ENCODE data around the gene PDE8A.

PDE8A gene

GRCh38 chr15:84955089-84955848, 26.4 kb upstream of the PDE8A start:
- H2AK5ac ChIP-seq (ENCODE audit: low read length), result no peak overlapping the region
- no peaks in the 10 kb centered on the region for H3K36me3 ChIP-seq (ENCODE audit: control insufficient read depth, insufficient read depth, low read length)
- DNase-seq, result peak; percentile 83
- no peak overlapping the region for H3K4me3 ChIP-seq (ENCODE audit: low read length)
- no peak overlapping the region for H3K9ac ChIP-seq (ENCODE audit: low read length)
- peak overlapping the region; percentile 63 for H3K56ac ChIP-seq (ENCODE audit: low read length)
- H2BK120ac ChIP-seq (ENCODE audit: low read depth, low read length), result no peak overlapping the region
- H3K79me1 ChIP-seq (ENCODE audit: low read length), result no peaks in the 10 kb centered on the region
- no peak overlapping the region for H3K27ac ChIP-seq (ENCODE audit: low read depth, low read length)
- H3K18ac ChIP-seq (ENCODE audit: low read length), result no peak overlapping the region
- H2BK5ac ChIP-seq (ENCODE audit: low read length), result no peak overlapping the region
- no peak overlapping the region for H3K23ac ChIP-seq (ENCODE audit: low read length)
- WGBS (ENCODE audit: extremely low coverage, insufficient coverage, low lambda C conversion rate), result no CpG with 5 or more reads among the region's 15 CpGs
- no peak overlapping the region for H4K5ac ChIP-seq (ENCODE audit: low read length)
- no peaks in the 10 kb centered on the region for H3K27me3 ChIP-seq (ENCODE audit: insufficient read depth, low read length, poor library complexity)
- H3K4me1 ChIP-seq (ENCODE audit: control insufficient read depth, low read depth, low read length), result no peaks in the 10 kb centered on the region
- no peak overlapping the region for H2BK15ac ChIP-seq (replicated peaks; ENCODE audit: low read depth)
- no peaks in the 10 kb centered on the region for H3K79me2 ChIP-seq (ENCODE audit: control insufficient read depth, insufficient read depth, low read length)
- H3K4ac ChIP-seq (ENCODE audit: low read depth, low read length), result peak overlapping the region; percentile 2
- peak overlapping the region; percentile 3 for H3K4me2 ChIP-seq (ENCODE audit: low read length)
- H4K8ac ChIP-seq (ENCODE audit: low read depth, low read length), result no peak overlapping the region

GRCh38 chr15:84956199-84956598, 25.5 kb upstream of the PDE8A start:
- WGBS (ENCODE audit: extremely low coverage, insufficient coverage, low lambda C conversion rate), result no CpG with 5 or more reads among the region's 2 CpGs
- Histone ChIP-seq H3K4ac (ENCODE audit: low read depth, low read length) (no peak overlapping the region), H4K8ac (ENCODE audit: low read depth, low read length) (no peak overlapping the region), H3K56ac (ENCODE audit: low read length) (no peak overlapping the region), H2BK120ac (ENCODE audit: low read depth, low read length) (no peak overlapping the region), H4K5ac (ENCODE audit: low read length) (no peak overlapping the region), H3K9ac (ENCODE audit: low read length) (no peak overlapping the region), H2AK5ac (ENCODE audit: low read length) (no peak overlapping the region), H2BK5ac (ENCODE audit: low read length) (no peak overlapping the region), H3K18ac (ENCODE audit: low read length) (no peak overlapping the region), H3K4me1 (ENCODE audit: control insufficient read depth, low read depth, low read length) (peaks cover 4% of the 10 kb centered on the region), H3K27ac (ENCODE audit: low read depth, low read length) (no peak overlapping the region), H3K4me2 (ENCODE audit: low read length) (no peak overlapping the region), H3K27me3 (ENCODE audit: insufficient read depth, low read length, poor library complexity) (no peaks in the 10 kb centered on the region), H3K79me2 (ENCODE audit: control insufficient read depth, insufficient read depth, low read length) (no peaks in the 10 kb centered on the region), H3K23ac (ENCODE audit: low read length) (no peak overlapping the region), H3K36me3 (ENCODE audit: control insufficient read depth, insufficient read depth, low read length) (no peaks in the 10 kb centered on the region), H3K4me3 (ENCODE audit: low read length) (no peak overlapping the region), H2BK15ac (replicated peaks; ENCODE audit: low read depth) (no peak overlapping the region), H3K79me1 (ENCODE audit: low read length) (no peaks in the 10 kb centered on the region)
- no peak for DNase-seq

GRCh38 chr15:84960391-84961113, 21.1 kb upstream of the PDE8A start:
- Histone ChIP-seq H3K4me1 (ENCODE audit: control insufficient read depth, low read depth, low read length) (peaks cover 7% of the 10 kb centered on the region), H2BK15ac (replicated peaks; ENCODE audit: low read depth) (no peak overlapping the region), H3K56ac (ENCODE audit: low read length) (peak overlapping the region; percentile 63), H3K18ac (ENCODE audit: low read length) (peak overlapping the region; percentile 6), H3K4me3 (ENCODE audit: low read length) (no peak overlapping the region), H3K4me2 (ENCODE audit: low read length) (no peak overlapping the region), H4K8ac (ENCODE audit: low read depth, low read length) (no peak overlapping the region), H3K36me3 (ENCODE audit: control insufficient read depth, insufficient read depth, low read length) (no peaks in the 10 kb centered on the region), H3K27me3 (ENCODE audit: insufficient read depth, low read length, poor library complexity) (no peaks in the 10 kb centered on the region), H4K5ac (ENCODE audit: low read length) (no peak overlapping the region), H2BK120ac (ENCODE audit: low read depth, low read length) (no peak overlapping the region), H3K23ac (ENCODE audit: low read length) (no peak overlapping the region), H3K79me1 (ENCODE audit: low read length) (no peaks in the 10 kb centered on the region), H3K9ac (ENCODE audit: low read length) (no peak overlapping the region), H3K79me2 (ENCODE audit: control insufficient read depth, insufficient read depth, low read length) (no peaks in the 10 kb centered on the region), H3K4ac (ENCODE audit: low read depth, low read length) (no peak overlapping the region), H3K27ac (ENCODE audit: low read depth, low read length) (no peak overlapping the region), H2AK5ac (ENCODE audit: low read length) (no peak overlapping the region), H2BK5ac (ENCODE audit: low read length) (peak overlapping the region; percentile 2)
- WGBS (ENCODE audit: extremely low coverage, insufficient coverage, low lambda C conversion rate), result no CpG with 5 or more reads among the region's 13 CpGs
- peak; percentile 67 for DNase-seq

- H3K18ac ChIP-seq (ENCODE audit: low read length), result peak overlapping the region; percentile 6
- no peak overlapping the region for H3K27ac ChIP-seq (ENCODE audit: low read depth, low read length)
- no peak overlapping the region for H2AK5ac ChIP-seq (ENCODE audit: low read length)
- no peaks in the 10 kb centered on the region for H3K79me1 ChIP-seq (ENCODE audit: low read length)
- H2BK5ac ChIP-seq (ENCODE audit: low read length), result peak overlapping the region; percentile 2
- WGBS (ENCODE audit: extremely low coverage, insufficient coverage, low lambda C conversion rate), result no CpG with 5 or more reads among the region's 3 CpGs
- H3K36me3 ChIP-seq (ENCODE audit: control insufficient read depth, insufficient read depth, low read length), result no peaks in the 10 kb centered on the region
- H3K23ac ChIP-seq (ENCODE audit: low read length), result no peak overlapping the region
- peak overlapping the region; percentile 63 for H3K56ac ChIP-seq (ENCODE audit: low read length)
- H3K79me2 ChIP-seq (ENCODE audit: control insufficient read depth, insufficient read depth, low read length), result no peaks in the 10 kb centered on the region
- H2BK15ac ChIP-seq (replicated peaks; ENCODE audit: low read depth), result no peak overlapping the region
- H3K4ac ChIP-seq (ENCODE audit: low read depth, low read length), result no peak overlapping the region
- H4K5ac ChIP-seq (ENCODE audit: low read length), result no peak overlapping the region
- no peak overlapping the region for H3K9ac ChIP-seq (ENCODE audit: low read length)
- H3K4me3 ChIP-seq (ENCODE audit: low read length), result no peak overlapping the region
- peaks cover 7% of the 10 kb centered on the region for H3K4me1 ChIP-seq (ENCODE audit: control insufficient read depth, low read depth, low read length)
- H3K27me3 ChIP-seq (ENCODE audit: insufficient read depth, low read length, poor library complexity), result no peaks in the 10 kb centered on the region
- H3K4me2 ChIP-seq (ENCODE audit: low read length), result no peak overlapping the region
- H2BK120ac ChIP-seq (ENCODE audit: low read depth, low read length), result no peak overlapping the region
- no peak overlapping the region for H4K8ac ChIP-seq (ENCODE audit: low read depth, low read length)
- peak; percentile 66 for DNase-seq
Measured at GRCh38 chr15:84961114-84961452, 20.6 kb upstream of the PDE8A start.

- H3K56ac ChIP-seq (ENCODE audit: low read length), result peak overlapping the region; percentile 1
- no peak overlapping the region for H4K8ac ChIP-seq (ENCODE audit: low read depth, low read length)
- no peaks in the 10 kb centered on the region for H3K79me1 ChIP-seq (ENCODE audit: low read length)
- no peak overlapping the region for H3K18ac ChIP-seq (ENCODE audit: low read length)
- no peak for DNase-seq
- no CpG with 5 or more reads among the region's 3 CpGs for WGBS (ENCODE audit: extremely low coverage, insufficient coverage, low lambda C conversion rate)
- H2AK5ac ChIP-seq (ENCODE audit: low read length), result no peak overlapping the region
- H3K4me2 ChIP-seq (ENCODE audit: low read length), result no peak overlapping the region
- no peak overlapping the region for H2BK15ac ChIP-seq (replicated peaks; ENCODE audit: low read depth)
- no peak overlapping the region for H3K4me3 ChIP-seq (ENCODE audit: low read length)
- H3K4me1 ChIP-seq (ENCODE audit: control insufficient read depth, low read depth, low read length), result peaks cover 7% of the 10 kb centered on the region
- no peak overlapping the region for H3K27ac ChIP-seq (ENCODE audit: low read depth, low read length)
- no peaks in the 10 kb centered on the region for H3K36me3 ChIP-seq (ENCODE audit: control insufficient read depth, insufficient read depth, low read length)
- no peaks in the 10 kb centered on the region for H3K27me3 ChIP-seq (ENCODE audit: insufficient read depth, low read length, poor library complexity)
- no peaks in the 10 kb centered on the region for H3K79me2 ChIP-seq (ENCODE audit: control insufficient read depth, insufficient read depth, low read length)
- no peak overlapping the region for H3K23ac ChIP-seq (ENCODE audit: low read length)
- H3K4ac ChIP-seq (ENCODE audit: low read depth, low read length), result no peak overlapping the region
- no peak overlapping the region for H2BK5ac ChIP-seq (ENCODE audit: low read length)
- no peak overlapping the region for H2BK120ac ChIP-seq (ENCODE audit: low read depth, low read length)
- H4K5ac ChIP-seq (ENCODE audit: low read length), result no peak overlapping the region
- no peak overlapping the region for H3K9ac ChIP-seq (ENCODE audit: low read length)
Measured at GRCh38 chr15:84961707-84962106, 19.9 kb upstream of the PDE8A start.

All from mesendoderm (in vitro differentiated cells).